ENCODE results near the gene SKIDA1. TPM values are rescaled to one million over a fixed set of nuclear protein-coding genes. Genes with fewer than 3 reads are reported as not detected.

Gene SKIDA1
- total RNA-seq, 1 experiment from 2014 or later: 0.34 TPM

- H3K27me3 ChIP-seq (ENCODE audit: insufficient read depth, low read length): no peaks in the 10 kb centered on the region
- H3K4me1 ChIP-seq (ENCODE audit: control insufficient read depth in 1 of 2, insufficient read depth in 2 of 2, low read length in 2 of 2): peaks cover 2 to 5% of the 10 kb centered on the region in 2 experiments; a peak in 1 of 4 replicates
- ChIA-PET RAD21 (ENCODE audit: low non-redundant PET in 1 of 2, low total read pairs in 2 of 2, uncharacterized antibody in 2 of 2, unreplicated experiment in 2 of 2) (no interaction called here), CTCF (no interaction called here), POLR2A (no interaction called here)
- TF ChIP-seq EZH2phosphoT487 (IDR thresholded peaks at IDR 0.05; ENCODE audit: borderline replicate concordance) (no peak), TCF7L2 (IDR thresholded peaks at IDR 0.05; ENCODE audit: borderline replicate concordance, extremely low read depth, insufficient read depth, insufficient read length) (no peak), SIN3A (IDR thresholded peaks at IDR 0.05; ENCODE audit: low read depth) (no peak)
- no peak overlapping the region for H3K4me2 ChIP-seq (ENCODE audit: low read length)
- intact Hi-C loops (cut with micrococcal nuclease): no loop called here
- H3K79me2 ChIP-seq (ENCODE audit: insufficient read depth, low read length): no peaks in the 10 kb centered on the region
- no peak overlapping the region for H2AFZ ChIP-seq (ENCODE audit: low read depth, low read length, poor library complexity, severe bottlenecking)
- no TSS peak for BruUV-seq (replicated peaks)
- DNase-seq (ENCODE audit: low read depth, low spot score) (no peak), ATAC-seq (no peak)
- no peak overlapping the region for H3K4me3 ChIP-seq (replicated peaks in 1 of 2; ENCODE audit: low read depth in 1 of 2, low read length in 2 of 2)
- H3K36me3 ChIP-seq (ENCODE audit: control insufficient read depth in 1 of 2, insufficient read depth in 2 of 2, low read length in 2 of 2): no peaks in the 10 kb centered on the region
- no peak overlapping the region for H3K27ac ChIP-seq (ENCODE audit: low read depth, low read length)
- H3K9ac ChIP-seq (ENCODE audit: low read length): no peak overlapping the region
- no peaks in the 10 kb centered on the region for H3K9me3 ChIP-seq (ENCODE audit: control insufficient read depth in 1 of 2, insufficient read depth in 1 of 2, low read depth in 1 of 2, low read length in 2 of 2)
- no peaks in the 10 kb centered on the region for H4K20me1 ChIP-seq (ENCODE audit: insufficient read depth)
- no peaks in the 10 kb centered on the region for H3K9me2 ChIP-seq (ENCODE audit: insufficient read depth)
These were observed 34.8 kb downstream of the SKIDA1 start for GRCh38 chr10:21490711-21491105.

DNA sequence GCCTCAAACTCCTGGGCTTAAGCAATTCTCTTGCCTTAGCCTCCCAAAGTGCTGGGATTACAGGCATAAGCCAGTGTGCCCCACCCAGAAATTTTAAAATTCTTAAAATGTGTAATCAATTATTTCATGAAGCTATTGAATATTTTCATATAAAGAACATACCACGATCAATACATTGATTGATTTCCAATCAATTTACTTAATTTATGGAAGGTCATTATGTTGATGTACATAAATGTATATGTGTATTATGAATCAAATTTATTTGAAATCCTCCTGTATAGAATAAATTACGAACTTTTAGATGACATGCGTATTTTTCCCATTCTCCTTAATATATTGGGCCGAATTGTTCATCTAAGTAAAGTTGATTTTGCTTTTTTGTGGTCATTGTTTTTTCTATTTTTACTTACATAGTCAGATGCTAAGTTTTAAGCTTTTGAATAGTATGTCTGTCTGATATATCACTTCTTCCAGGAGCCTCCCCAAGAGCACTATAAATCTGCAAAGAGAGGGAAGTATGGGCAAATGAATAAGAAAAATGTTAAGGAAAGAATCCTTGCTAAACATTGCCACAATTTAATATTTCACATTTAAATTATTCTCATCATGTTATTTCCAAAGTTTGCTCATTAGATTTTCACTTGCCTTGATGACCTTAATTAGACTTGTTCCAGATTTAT lies 35.3 kb downstream of the SKIDA1 start:
- intact Hi-C loops (cut with micrococcal nuclease): no loop called here
- Histone ChIP-seq H2AFZ (ENCODE audit: low read depth, low read length, poor library complexity, severe bottlenecking) (no peak overlapping the region), H3K9ac (ENCODE audit: low read length) (no peak overlapping the region), H3K36me3 (ENCODE audit: control insufficient read depth in 1 of 2, insufficient read depth in 2 of 2, low read length in 2 of 2) (no peaks in the 10 kb centered on the region), H3K27ac (ENCODE audit: low read depth, low read length) (no peak overlapping the region), H4K20me1 (ENCODE audit: insufficient read depth) (no peaks in the 10 kb centered on the region), H3K4me3 (replicated peaks in 1 of 2; ENCODE audit: low read depth in 1 of 2, low read length in 2 of 2) (no peak overlapping the region), H3K4me2 (ENCODE audit: low read length) (no peak overlapping the region), H3K9me2 (ENCODE audit: insufficient read depth) (no peaks in the 10 kb centered on the region), H3K79me2 (ENCODE audit: insufficient read depth, low read length) (no peaks in the 10 kb centered on the region), H3K4me1 (ENCODE audit: control insufficient read depth in 1 of 2, insufficient read depth in 2 of 2, low read length in 2 of 2) (peaks cover under 1 to 1% of the 10 kb centered on the region in 2 experiments; a peak in 1 of 4 replicates), H3K9me3 (ENCODE audit: control insufficient read depth in 1 of 2, insufficient read depth in 1 of 2, low read depth in 1 of 2, low read length in 2 of 2) (no peaks in the 10 kb centered on the region), H3K27me3 (ENCODE audit: insufficient read depth, low read length) (no peaks in the 10 kb centered on the region)
- DNase-seq (ENCODE audit: low read depth, low spot score) (no peak), ATAC-seq (no peak)
- RAD21 ChIA-PET (ENCODE audit: low non-redundant PET in 1 of 2, low total read pairs in 2 of 2, uncharacterized antibody in 2 of 2, unreplicated experiment in 2 of 2): no interaction called here
- POLR2A ChIA-PET: interaction anchor here (0.6 kb wide), 1 partner anchor 32 kb away, joined by 3 read pairs; no protein-coding TSS in a partner anchor
- CTCF ChIA-PET: no interaction called here
- TF ChIP-seq CEBPB (IDR thresholded peaks at IDR 0.05; ENCODE audit: low read depth) (no peak), TCF7L2 (IDR thresholded peaks at IDR 0.05; ENCODE audit: borderline replicate concordance, extremely low read depth, insufficient read depth, insufficient read length) (no peak), EZH2phosphoT487 (IDR thresholded peaks at IDR 0.05; ENCODE audit: borderline replicate concordance) (no peak), CBX3 (IDR thresholded peaks at IDR 0.05; ENCODE audit: low read depth) (no peak), FOSL1 (IDR thresholded peaks at IDR 0.05; ENCODE audit: low read depth) (no peak), CTCF (IDR thresholded peaks at IDR 0.05 in 2 of 3, conservative IDR thresholded peaks at IDR 0.05 in 1 of 3; ENCODE audit: borderline replicate concordance in 1 of 3, insufficient read depth in 1 of 3, low read depth in 2 of 3, low read length in 2 of 3) (no peak), SP1 (IDR thresholded peaks at IDR 0.05; ENCODE audit: low read depth) (no peak), ATF3 (IDR thresholded peaks at IDR 0.05) (no peak), ZFX (IDR thresholded peaks at IDR 0.05) (no peak), SRF (IDR thresholded peaks at IDR 0.05; ENCODE audit: low read depth) (no peak)
- BruUV-seq (replicated peaks): no TSS peak
